Cardiac muscle cell (in vitro differentiated cells and primary cell): ENCODE data around the gene HACD2. TPM values are rescaled to one million over a fixed set of nuclear protein-coding genes. Genes with fewer than 3 reads are reported as not detected.

Experiments used
- DNase-seq, 2 donors: peaks; one replicate each; pipeline versions ENCODE4 v3.0.0 to v3.0.0-alpha.2; 2010 to 2017; ENCODE audit warnings: low read depth in 1 of 2, low spot score in 1 of 2
- H3K27ac ChIP-seq: fragments of 200-600 bp; sonication (generic); 2 replicates; pipeline ENCODE4 v1.5.1; 2016
- H3K27me3 ChIP-seq: fragments of 200-600 bp; sonication (generic); 2 replicates; pipeline ENCODE4 v1.6.0; 2016; ENCODE audit warnings: control low read depth
- H3K36me3 ChIP-seq: fragments of 200-600 bp; sonication (generic); 2 replicates; pipeline ENCODE4 v1.5.1; 2016; ENCODE audit warnings: control low read depth
- H3K4me1 ChIP-seq: fragments of 200-600 bp; sonication (generic); 2 replicates; pipeline ENCODE4 v1.8.1; 2017; ENCODE audit warnings: low read depth, mild to moderate bottlenecking, mixed run types
- H3K4me3 ChIP-seq: fragments of 200-600 bp; sonication (generic); 2 replicates; pipeline ENCODE4 v1.5.1; 2016; ENCODE audit warnings: mild to moderate bottlenecking
- H3K9me3 ChIP-seq: fragments of 200-600 bp; sonication (generic); 2 replicates; pipeline ENCODE4 v1.5.1; 2017; ENCODE audit warnings: low read depth, mild to moderate bottlenecking, control low read depth
- CTCF ChIP-seq: IDR thresholded peaks from 2 replicates; pipeline ENCODE4 v1.5.1; 2012; ENCODE audit warnings: low read depth, mild to moderate bottlenecking, low read length
- polyA plus RNA-seq: library from polyadenylated mRNA; unstranded; fragments of >200 nt; fragmentation: Nextera tagmentation; extraction: Ambion mirVana; gene quantifications from 2 replicates; pipeline ENCODE4 v1.2.1, GENCODE V29; 2016
- total RNA-seq: library from RNA; depleted of rRNA; stranded (reverse); fragments of >200 nt; gene quantifications from 2 replicates; pipeline ENCODE4 v1.2.3, GENCODE V29; 2016

The HACD2 gene
- total and polyA plus RNA-seq, 2 experiments from 2014 or later: 9.1 to 13.6 TPM

GRCh38 chr3:123597561-123597960, 12.7 kb upstream of the HACD2 start:
- Histone ChIP-seq H3K36me3 (no peaks in the 10 kb centered on the region), H3K4me3 (no peak overlapping the region), H3K4me1 (no peaks in the 10 kb centered on the region), H3K27ac (no peak overlapping the region), H3K9me3 (no peaks in the 10 kb centered on the region), H3K27me3 (no peaks in the 10 kb centered on the region)
- DNase-seq: no peak
- no peak for TF ChIP-seq CTCF

GRCh38 chr3:123595396-123596180, 10.7 kb upstream of the HACD2 start:
- no peak for DNase-seq
- no peaks in the 10 kb centered on the region for H3K4me1 ChIP-seq
- no peak overlapping the region for H3K27ac ChIP-seq
- no peaks in the 10 kb centered on the region for H3K27me3 ChIP-seq
- H3K36me3 ChIP-seq: no peaks in the 10 kb centered on the region
- no peak overlapping the region for H3K4me3 ChIP-seq
- TF ChIP-seq CTCF: no peak
- H3K9me3 ChIP-seq: no peaks in the 10 kb centered on the region

GRCh38 chr3:123593381-123593780, 8.5 kb upstream of the HACD2 start:
- H3K9me3 ChIP-seq: no peaks in the 10 kb centered on the region

GRCh38 chr3:123590685-123591450, 6.0 kb upstream of the HACD2 start:
- Histone ChIP-seq H3K36me3 (no peaks in the 10 kb centered on the region), H3K9me3 (no peaks in the 10 kb centered on the region), H3K27ac (no peak overlapping the region), H3K27me3 (no peaks in the 10 kb centered on the region), H3K4me3 (no peak overlapping the region), H3K4me1 (peaks cover 5% of the 10 kb centered on the region)
- DNase-seq: no peak
- no peak for TF ChIP-seq CTCF

More at GRCh38 chr3:123593381-123593780, 8.5 kb upstream of the HACD2 start:
- DNase-seq: no peak
- Histone ChIP-seq H3K36me3 (no peaks in the 10 kb centered on the region), H3K27me3 (no peaks in the 10 kb centered on the region), H3K4me1 (no peaks in the 10 kb centered on the region), H3K4me3 (no peak overlapping the region), H3K27ac (no peak overlapping the region)
- no peak for TF ChIP-seq CTCF

- Histone ChIP-seq H3K36me3 (no peaks in the 10 kb centered on the region), H3K4me1 (peaks cover 10% of the 10 kb centered on the region), H3K27me3 (no peaks in the 10 kb centered on the region), H3K9me3 (no peaks in the 10 kb centered on the region), H3K27ac (peak overlapping the region; percentile 97), H3K4me3 (no peak overlapping the region)
- DNase-seq: no peak
- no peak for TF ChIP-seq CTCF
Measured at GRCh38 chr3:123587401-123587800, 2.5 kb upstream of the HACD2 start.
